GM23338 (cell line): ENCODE data around the gene OSCAR. TPM values are rescaled to one million over a fixed set of nuclear protein-coding genes. Genes with fewer than 3 reads are reported as not detected.

Experiments used
- ATAC-seq: fragments of 200-7000 bp; cut with Tn5 transposase; 3 replicates; pipeline ENCODE4 v1.9.1; 2020
- DNase-seq: peaks from one replicate; pipeline ENCODE4 v3.0.0-alpha.2; 2015; ENCODE audit warnings: low spot score
- H2AFZ ChIP-seq: fragments of 200-600 bp; sonication (generic); 2 replicates; pipeline ENCODE4 v1.8.0; 2016; ENCODE audit warnings: antibody characterized with exemption, mild to moderate bottlenecking, moderate library complexity
- H3F3A ChIP-seq: fragments of 200-600 bp; sonication (generic); replicated peaks from 2 replicates; pipeline ENCODE4 v1.8.0; 2017; ENCODE audit warnings: antibody characterized with exemption, mixed run types, low read depth
- H3K27ac ChIP-seq: fragments of 200-600 bp; sonication (generic); 2 replicates; pipeline ENCODE4 v1.6.1; 2016; ENCODE audit warnings: low read depth
- H3K27me3 ChIP-seq: fragments of 200-600 bp; sonication (generic); 2 replicates; pipeline ENCODE4 v1.8.0; 2016; ENCODE audit warnings: mild to moderate bottlenecking, mixed run types, moderate library complexity; ENCODE audit not compliant: insufficient read depth
- H3K36me3 ChIP-seq: fragments of 200-600 bp; sonication (generic); 2 replicates; pipeline ENCODE4 v1.8.0; 2016; ENCODE audit warnings: mild to moderate bottlenecking; ENCODE audit not compliant: insufficient read depth
- H3K4me1 ChIP-seq: fragments of 200-600 bp; sonication (generic); 2 replicates; pipeline ENCODE4 v1.8.0; 2016; ENCODE audit warnings: mild to moderate bottlenecking, moderate library complexity; ENCODE audit not compliant: insufficient read depth
- H3K4me2 ChIP-seq: fragments of 200-600 bp; sonication (generic); 2 replicates; pipeline ENCODE4 v1.7.1; 2017; ENCODE audit warnings: mixed run types
- H3K4me3 ChIP-seq: fragments of 200-600 bp; sonication (generic); 2 replicates; pipeline ENCODE4 v1.6.1; 2016; ENCODE audit warnings: mixed run types
- H3K79me2 ChIP-seq: fragments of 200-600 bp; sonication (generic); replicated peaks from 2 replicates; pipeline ENCODE4 v1.8.0; 2017; ENCODE audit warnings: mild to moderate bottlenecking; ENCODE audit not compliant: insufficient read depth
- H3K9me2 ChIP-seq: fragments of 200-600 bp; sonication (generic); 2 replicates; pipeline ENCODE4 v1.8.0; 2017; ENCODE audit not compliant: insufficient read depth
- H4K20me1 ChIP-seq: fragments of 200-600 bp; sonication (generic); replicated peaks from 2 replicates; pipeline ENCODE4 v1.8.0; 2017; ENCODE audit warnings: mild to moderate bottlenecking; ENCODE audit not compliant: insufficient read depth
- H3K27ac Mint-ChIP-seq: 2 replicates; pipeline ENCODE4 v1.8.0; 2020; ENCODE audit warnings: inconsistent platforms, mild to moderate bottlenecking, moderate library complexity, mixed read lengths
- H3K27me3 Mint-ChIP-seq: 3 replicates; pipeline ENCODE4 v1.8.0; 2022; ENCODE audit warnings: low read depth, mild to moderate bottlenecking, moderate library complexity, mixed read lengths, inconsistent platforms; ENCODE audit not compliant: insufficient read depth, poor library complexity
- H3K36me3 Mint-ChIP-seq: 3 replicates; pipeline ENCODE4 v1.8.0; 2021; ENCODE audit warnings: low read depth, mild to moderate bottlenecking, inconsistent platforms, moderate library complexity, mixed read lengths
- H3K4me1 Mint-ChIP-seq: 3 replicates; pipeline ENCODE4 v1.8.0; 2020; ENCODE audit warnings: mild to moderate bottlenecking, inconsistent platforms, mixed read lengths
- H3K4me3 Mint-ChIP-seq: 3 replicates; pipeline ENCODE4 v1.8.0; 2021; ENCODE audit warnings: moderate library complexity, mild to moderate bottlenecking, inconsistent platforms, mixed read lengths
- H3K9me3 Mint-ChIP-seq: 3 replicates; pipeline ENCODE4 v1.8.0; 2020; ENCODE audit warnings: moderate library complexity, mild to moderate bottlenecking, inconsistent platforms, mixed read lengths
- CREB1 ChIP-seq: fragments of 250-450 bp; sonication (Bioruptor Pico); IDR thresholded peaks from 2 replicates; pipeline ENCODE4 v1.5.0; 2020; ENCODE audit warnings: low read depth, mild to moderate bottlenecking, moderate library complexity
- CTCF ChIP-seq, 2 experiments: fragments of 200-600 bp in 1 of 2; sonication (generic) in 1 of 2; conservative IDR thresholded peaks; 2 replicates each; pipeline versions ENCODE4 v1.5.1 to v1.6.1; 2016 to 2017; ENCODE audit warnings: antibody characterized with exemption in 2 of 2, low read depth in 2 of 2, mild to moderate bottlenecking in 2 of 2, moderate library complexity in 1 of 2
- ETS1 ChIP-seq: IDR thresholded peaks from 2 replicates; pipeline ENCODE4 v1.6.1; 2016; ENCODE audit warnings: antibody characterized with exemption
- EZH2 ChIP-seq: fragments of 200-600 bp; sonication (generic); IDR thresholded peaks from one replicate; pipeline ENCODE4 v1.8.0; 2017; ENCODE audit warnings: antibody characterized with exemption, mild to moderate bottlenecking, low read depth; ENCODE audit not compliant: unreplicated experiment
- NANOG ChIP-seq: IDR thresholded peaks from 2 replicates; pipeline ENCODE4 v1.6.1; 2016; ENCODE audit warnings: antibody characterized with exemption, borderline replicate concordance
- POLR2AphosphoS5 ChIP-seq: IDR thresholded peaks from 2 replicates; pipeline ENCODE4 v1.6.1; 2016; ENCODE audit warnings: antibody characterized with exemption, low read depth
- STAT1 ChIP-seq: IDR thresholded peaks from one replicate; pipeline ENCODE4 v1.6.1; 2016; ENCODE audit warnings: antibody characterized with exemption; ENCODE audit not compliant: unreplicated experiment
- ZNF114 ChIP-seq: fragments of 250-450 bp; sonication (Bioruptor Pico); IDR thresholded peaks from 2 replicates; pipeline ENCODE4 v1.5.0; 2020; ENCODE audit warnings: mild to moderate bottlenecking, moderate library complexity
- ZNF462 ChIP-seq: fragments of 250-450 bp; sonication (Bioruptor Pico); IDR thresholded peaks from 2 replicates; pipeline ENCODE4 v1.5.0; 2020; ENCODE audit warnings: mild to moderate bottlenecking, moderate library complexity
- polyA plus RNA-seq: library from polyadenylated mRNA; unstranded; fragments of >200 nt; fragmentation: Nextera tagmentation; extraction: Ambion mirVana; gene quantifications from 2 replicates; pipeline ENCODE4 v1.2.1, GENCODE V29; 2016
- total RNA-seq: library from RNA; depleted of rRNA; stranded (reverse); fragments of >200 nt; shearing (Covaris generic); gene quantifications from 2 replicates; pipeline ENCODE4 v1.2.3, GENCODE V29; 2014

OSCAR gene
- total and polyA plus RNA-seq, 2 experiments from 2014 or later, result 0.31 to 1.6 TPM

- TF ChIP-seq CTCF (conservative IDR thresholded peaks at IDR 0.05; ENCODE audit: low read depth in 2 of 2), result no peak
Observed at GRCh38 chr19:54077334-54077733, 23.3 kb downstream of the OSCAR start (continued).

- H3K27ac Mint-ChIP-seq, result no peak overlapping the region
- H3K9me2 ChIP-seq, result 0 out of 2 replicates have a peak, but pooled peaks cover 1% of the 10 kb centered on the region
- H3F3A ChIP-seq, result no peaks in the 10 kb centered on the region
- TF ChIP-seq STAT1 (no peak), CREB1 (CRISPR knock-in tag) (no peak)
- DNase-seq, result no peak
- no peaks in the 10 kb centered on the region for H4K20me1 ChIP-seq
- H3K4me1 Mint-ChIP-seq, result peaks cover 3% of the 10 kb centered on the region; the same call in 1 of the 3 replicates
- no peak overlapping the region for H3K4me2 ChIP-seq
- H3K9me3 Mint-ChIP-seq, result peaks cover 5% of the 10 kb centered on the region
- no peak overlapping the region for H2AFZ ChIP-seq
- no peaks in the 10 kb centered on the region for H3K4me1 ChIP-seq
- H3K27me3 ChIP-seq, result no peaks in the 10 kb centered on the region
- H3K4me3 ChIP-seq, result no peak overlapping the region
- no peak for ATAC-seq
- H3K27ac ChIP-seq, result no peak overlapping the region
- H3K36me3 ChIP-seq, result no peaks in the 10 kb centered on the region
- H3K36me3 Mint-ChIP-seq, result no peaks in the 10 kb centered on the region; the same call in 2 of the 3 replicates
- H3K4me3 Mint-ChIP-seq, result no peak overlapping the region
- peaks cover 12% of the 10 kb centered on the region for H3K27me3 Mint-ChIP-seq
- no peaks in the 10 kb centered on the region for H3K79me2 ChIP-seq
Observed at GRCh38 chr19:54074851-54075250, 25.8 kb downstream of the OSCAR start.

GRCh38 chr19:54073829-54074228, 26.8 kb downstream of the OSCAR start:
- Mint-ChIP-seq H3K36me3 (no peaks in the 10 kb centered on the region; the same call in 2 of the 3 replicates), H3K27ac (no peak overlapping the region), H3K4me3 (no peak overlapping the region), H3K27me3 (peaks cover 8% of the 10 kb centered on the region), H3K4me1 (peaks cover 3% of the 10 kb centered on the region; the same call in 1 of the 3 replicates), H3K9me3 (peaks cover 8% of the 10 kb centered on the region)
- Histone ChIP-seq H3K4me1 (no peaks in the 10 kb centered on the region), H2AFZ (no peak overlapping the region), H3F3A (no peaks in the 10 kb centered on the region), H3K4me3 (no peak overlapping the region), H3K36me3 (no peaks in the 10 kb centered on the region), H3K9me2 (0 out of 2 replicates have a peak, but pooled peaks cover 5% of the 10 kb centered on the region), H3K27ac (no peak overlapping the region), H4K20me1 (no peaks in the 10 kb centered on the region), H3K4me2 (no peak overlapping the region), H3K27me3 (no peaks in the 10 kb centered on the region), H3K79me2 (no peaks in the 10 kb centered on the region)
- ATAC-seq, result no peak
- DNase-seq, result no peak
- no peak for TF ChIP-seq STAT1
- TF ChIP-seq ZNF114 (CRISPR knock-in tag), result no peak
- TF ChIP-seq NANOG, result no peak
- TF ChIP-seq EZH2, result no peak
- no peak for TF ChIP-seq ZNF462 (CRISPR knock-in tag)
- TF ChIP-seq POLR2AphosphoS5, result no peak
- TF ChIP-seq ETS1, result no peak
